ENCODE measurements around the gene DCST2. TPM values are rescaled to one million over a fixed set of nuclear protein-coding genes. Genes with fewer than 3 reads are reported as not detected.

DCST2 gene
- total and polyA plus RNA-seq, 9 of the 15 experiments (the other 6 are each of a cell fraction or from before 2014, with no cell fraction given), result 0.09 to 0.49 (median 0.11) TPM; not detected in 3

GRCh38 chr1:155001675-155002463 lies 31.7 kb downstream of the DCST2 start (continued):
- no peak for TF ChIP-seq CHD7 (IDR thresholded peaks at IDR 0.05; ENCODE audit: low read depth, low read length)
- no peak for TF ChIP-seq GTF2F1 (IDR thresholded peaks at IDR 0.05; ENCODE audit: low read depth, low read length)
- no peak for TF ChIP-seq TCF7 (IDR thresholded peaks at IDR 0.05; ENCODE audit: borderline replicate concordance)
- no peak for TF ChIP-seq CEBPG (CRISPR knock-in tag; IDR thresholded peaks at IDR 0.05)
- no peak for TF ChIP-seq CEBPG (tag; conservative IDR thresholded peaks at IDR 0.05 in 1 of 2, IDR thresholded peaks at IDR 0.05 in 1 of 2)
- peak; percentile 62 for TF ChIP-seq TBP (optimal IDR thresholded peaks at IDR 0.05; ENCODE audit: low read depth, low read length)
- TF ChIP-seq NR2C1 (IDR thresholded peaks at IDR 0.05), result 0 out of 2 replicates have a peak, but pooled peaks have one; percentile 32
- peak; percentile 27; the same call in 1 of the 2 replicates for TF ChIP-seq NR2C1 (tag; IDR thresholded peaks at IDR 0.05)
- TF ChIP-seq E2F5 (CRISPR knock-in tag; IDR thresholded peaks at IDR 0.05), result no peak
- TF ChIP-seq KAT7 (CRISPR knock-in tag; IDR thresholded peaks at IDR 0.05; ENCODE audit: borderline replicate concordance), result peak; percentile 82; the same call in 1 of the 2 replicates
- TF ChIP-seq RCOR1 (IDR thresholded peaks at IDR 0.05; ENCODE audit: borderline replicate concordance in 1 of 2, low read depth in 2 of 2, low read length in 2 of 2), result 0 out of 4 replicates have a peak, but pooled peaks of 1 of the 2 experiments have one; percentile 8
- TF ChIP-seq ZNF668 (CRISPR knock-in tag; IDR thresholded peaks at IDR 0.05), result no peak
- TF ChIP-seq MTA1 (IDR thresholded peaks at IDR 0.05; ENCODE audit: borderline replicate concordance), result peak; percentile 67
- TF ChIP-seq PREB (CRISPR knock-in tag; IDR thresholded peaks at IDR 0.05), result no peak

All from K562 (cell line).